OCI-M1 (cell line): Measurements from ENCODE around the gene PRKAR2B.

Experiments used
- DNase-seq: peaks from one replicate; lab custom pipeline; 2025; lab: John Stamatoyannopoulos, UW

PRKAR2B gene

DNA sequence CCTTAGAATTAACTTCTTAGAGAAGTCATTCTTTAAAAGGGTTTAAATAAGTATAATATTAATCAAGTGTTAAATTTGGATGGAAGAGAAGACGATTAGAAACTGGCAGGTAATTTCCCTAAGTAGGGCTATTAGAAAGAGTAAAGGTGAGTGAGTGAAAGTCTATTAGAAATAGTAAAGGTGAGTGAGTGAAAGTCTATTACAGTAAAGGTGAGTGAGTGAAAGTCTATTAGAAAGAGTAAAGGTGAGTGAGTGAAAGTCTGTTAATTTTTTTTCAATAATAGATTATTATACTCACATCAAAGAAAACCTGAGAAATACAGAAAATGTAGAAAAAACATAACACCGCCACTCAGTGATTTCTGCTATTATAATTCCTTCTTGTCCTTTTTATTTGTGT, 113.5 kb downstream of the PRKAR2B start:
- DNase-seq, result no peak

DNA sequence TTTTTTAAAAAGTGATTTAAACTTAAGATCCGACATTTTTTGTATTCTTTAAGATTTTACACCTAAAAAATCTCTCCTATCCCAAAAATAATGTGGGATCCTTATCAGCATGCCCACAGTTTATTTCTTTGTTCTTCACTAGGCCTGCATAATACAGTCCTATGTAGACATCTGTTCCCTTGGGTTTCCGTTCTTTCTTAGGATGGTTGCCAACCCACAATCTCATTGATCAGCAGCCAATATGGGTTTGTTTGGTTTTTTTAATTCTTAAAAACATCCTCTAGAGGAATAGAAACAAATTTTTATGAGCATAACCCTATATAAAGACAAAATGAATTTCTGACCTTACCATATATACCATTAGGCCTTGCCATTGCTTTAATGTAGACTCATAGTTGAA, 115.9 kb downstream of the PRKAR2B start:
- DNase-seq, result no peak

DNA sequence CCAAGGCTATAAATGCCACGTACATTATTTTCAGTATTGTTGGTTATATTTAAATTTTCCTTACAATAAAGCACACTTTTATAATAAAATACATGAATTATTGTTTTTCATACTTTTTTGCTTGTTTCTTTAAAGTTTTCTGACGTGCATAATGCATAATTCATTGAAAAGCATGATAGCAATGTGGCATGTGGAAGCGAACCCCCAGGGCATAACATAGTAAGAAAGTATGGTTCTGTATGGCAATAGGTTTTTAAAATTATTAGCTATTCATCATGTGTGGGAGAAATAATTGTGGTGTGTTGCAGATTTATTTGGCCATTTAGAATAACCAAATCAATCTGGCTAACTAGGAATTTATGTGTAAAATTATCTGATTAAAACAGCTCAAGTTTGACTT, 116.9 kb downstream of the PRKAR2B start:
- DNase-seq, result no peak

- no peak for DNase-seq
Observed at GRCh38 chr7:107162475-107162874, 118.0 kb downstream of the PRKAR2B start.

- DNase-seq, result peak; percentile 9
Observed at GRCh38 chr7:107164092-107164491, 119.6 kb downstream of the PRKAR2B start.

DNA sequence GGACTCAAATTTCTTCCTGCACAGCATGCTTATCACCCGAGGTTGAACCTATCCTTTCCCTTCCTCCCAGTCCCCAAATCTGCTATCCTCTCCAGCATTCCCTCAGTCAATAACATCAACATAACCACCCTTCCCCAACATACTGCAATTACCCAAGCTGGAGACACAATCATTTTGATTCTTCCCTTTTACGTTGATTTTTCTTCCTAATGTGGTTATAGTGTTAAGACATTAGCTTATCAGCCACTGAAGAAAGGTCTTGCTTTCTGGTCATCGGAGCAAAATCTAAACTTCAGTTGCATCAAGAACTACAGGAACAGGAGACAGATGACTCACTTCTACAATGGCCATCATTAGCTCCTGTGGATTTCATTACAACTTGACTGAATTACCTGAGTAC, 120.8 kb downstream of the PRKAR2B start:
- peak; percentile 52 for DNase-seq

- peak; percentile 45 for DNase-seq
Observed at GRCh38 chr7:107166736-107167426, 122.4 kb downstream of the PRKAR2B start.

DNA sequence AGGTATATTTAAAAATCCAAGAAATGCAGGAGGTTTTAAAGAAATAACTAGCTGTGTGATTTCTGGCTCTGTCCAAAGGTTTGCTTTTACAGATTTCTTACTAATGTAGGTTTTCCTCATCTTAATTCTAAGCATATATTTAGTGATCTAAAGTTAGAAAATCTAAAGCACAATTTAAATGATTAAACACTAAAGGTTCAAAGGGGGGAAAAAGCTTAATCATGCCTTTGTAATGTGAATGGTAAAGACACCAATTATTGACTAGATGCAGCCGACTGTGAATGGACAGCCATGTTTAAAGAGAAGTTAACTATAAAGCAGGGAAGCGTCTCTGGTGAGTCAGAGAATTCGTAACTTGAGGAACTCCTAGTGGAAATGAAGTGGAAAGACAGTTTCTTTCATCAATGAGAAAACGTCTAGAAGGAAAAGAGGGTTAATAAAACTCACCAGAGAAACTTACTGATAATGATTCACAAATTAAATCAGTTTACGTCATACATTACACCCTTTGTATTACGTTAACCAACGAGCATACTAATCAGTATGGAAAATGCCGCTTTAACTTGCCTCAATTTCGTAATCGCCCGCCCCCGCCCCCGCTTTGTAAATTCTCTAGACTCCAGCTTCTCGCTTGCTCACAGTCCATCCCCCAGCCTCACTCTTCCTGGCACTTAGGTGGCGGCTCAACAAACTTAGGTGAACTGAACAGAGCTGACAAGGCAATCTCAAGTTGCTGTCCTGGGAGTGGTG, 123.2 kb downstream of the PRKAR2B start:
- peak; percentile 91 for DNase-seq

- peak; percentile 98 for DNase-seq
Observed at GRCh38 chr7:107168233-107169119, 124.0 kb downstream of the PRKAR2B start, which contains the start of gene HBP1. Gene HBP1, plus strand, starts transcription at chr7:107169003. Its CDS starts 10,891 bp downstream, at chr7:107179894.

- peak; percentile 95 for DNase-seq
Observed at GRCh38 chr7:107169120-107170050, 124.9 kb downstream of the PRKAR2B start.

- peak; percentile 32 for DNase-seq
Observed at GRCh38 chr7:107170051-107170915, 125.8 kb downstream of the PRKAR2B start.

- no peak for DNase-seq
Observed at GRCh38 chr7:107171496-107171895, 127.0 kb downstream of the PRKAR2B start.

- no peak for DNase-seq
Observed at GRCh38 chr7:107172276-107173032, 127.9 kb downstream of the PRKAR2B start.

DNA sequence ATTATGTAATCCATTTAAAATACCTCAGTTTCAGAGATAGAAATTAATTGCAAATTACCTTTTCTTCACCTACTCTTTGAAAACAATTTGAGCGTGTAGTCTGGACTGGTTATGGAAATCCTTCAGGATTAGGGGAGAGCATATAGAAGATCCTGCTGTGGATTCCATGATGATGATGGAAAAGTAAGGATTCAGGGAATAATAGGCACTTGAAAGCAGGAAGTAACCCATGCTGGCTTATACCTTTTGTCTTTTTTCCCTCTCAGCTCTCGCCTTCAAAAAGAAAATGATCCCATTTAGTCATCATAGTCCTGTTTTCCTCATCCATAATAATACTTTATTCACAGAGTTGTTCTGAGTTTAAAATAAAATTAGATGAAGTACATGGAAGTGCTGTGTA, 128.7 kb downstream of the PRKAR2B start:
- DNase-seq, result no peak

- DNase-seq, result peak; percentile 21
Observed at GRCh38 chr7:107173691-107174406, 129.3 kb downstream of the PRKAR2B start.

- no peak for DNase-seq
Observed at GRCh38 chr7:107179326-107180164, 135.0 kb downstream of the PRKAR2B start.

DNA sequence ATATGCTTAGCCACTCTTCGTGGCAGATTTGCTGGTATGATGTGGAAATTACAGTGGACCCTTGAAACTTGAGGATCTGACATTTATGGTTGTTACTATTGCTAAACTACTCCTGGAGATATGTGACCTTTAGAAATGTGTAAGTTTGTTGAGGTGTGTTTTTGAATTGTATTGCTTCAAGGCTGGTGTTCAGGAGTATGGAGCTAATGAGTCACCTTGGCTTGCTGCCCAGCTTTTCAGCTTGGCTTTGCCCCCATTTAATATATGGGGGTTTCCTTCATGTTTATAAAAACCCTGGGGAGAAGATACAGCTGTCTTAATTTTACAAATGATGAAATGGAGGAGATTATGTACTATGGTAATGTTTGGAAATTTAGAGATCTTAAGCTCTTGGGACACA, 135.9 kb downstream of the PRKAR2B start:
- DNase-seq, result peak; percentile 4

DNA sequence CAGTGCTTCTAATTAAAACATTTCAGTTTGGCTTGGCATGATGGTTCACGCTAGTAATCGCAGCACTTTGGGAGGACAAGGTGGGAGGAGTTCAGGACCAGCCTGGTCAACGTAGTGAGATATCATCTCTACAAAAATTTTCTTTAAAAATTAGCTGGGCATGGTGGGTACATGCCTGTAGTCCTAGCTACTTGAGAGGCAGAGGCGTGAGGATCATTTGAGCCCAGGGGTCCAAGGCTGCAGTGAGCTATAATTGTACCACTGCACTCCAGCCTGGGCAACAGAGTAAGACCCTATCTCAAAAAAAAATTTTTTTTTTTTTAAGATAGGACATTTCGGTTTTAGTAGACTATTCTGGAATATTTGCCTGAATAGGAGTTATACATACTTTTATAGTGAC, 136.7 kb downstream of the PRKAR2B start:
- DNase-seq, result no peak
